T-helper 2 cell (primary cell): Measurements from ENCODE around the gene BORCS5.

Experiments used
- DNase-seq, 5 experiments: peaks; one replicate each; pipeline versions ENCODE4 v3.0.0 to v3.0.0-alpha.2; 2012 to 2022

The BORCS5 gene

DNA sequence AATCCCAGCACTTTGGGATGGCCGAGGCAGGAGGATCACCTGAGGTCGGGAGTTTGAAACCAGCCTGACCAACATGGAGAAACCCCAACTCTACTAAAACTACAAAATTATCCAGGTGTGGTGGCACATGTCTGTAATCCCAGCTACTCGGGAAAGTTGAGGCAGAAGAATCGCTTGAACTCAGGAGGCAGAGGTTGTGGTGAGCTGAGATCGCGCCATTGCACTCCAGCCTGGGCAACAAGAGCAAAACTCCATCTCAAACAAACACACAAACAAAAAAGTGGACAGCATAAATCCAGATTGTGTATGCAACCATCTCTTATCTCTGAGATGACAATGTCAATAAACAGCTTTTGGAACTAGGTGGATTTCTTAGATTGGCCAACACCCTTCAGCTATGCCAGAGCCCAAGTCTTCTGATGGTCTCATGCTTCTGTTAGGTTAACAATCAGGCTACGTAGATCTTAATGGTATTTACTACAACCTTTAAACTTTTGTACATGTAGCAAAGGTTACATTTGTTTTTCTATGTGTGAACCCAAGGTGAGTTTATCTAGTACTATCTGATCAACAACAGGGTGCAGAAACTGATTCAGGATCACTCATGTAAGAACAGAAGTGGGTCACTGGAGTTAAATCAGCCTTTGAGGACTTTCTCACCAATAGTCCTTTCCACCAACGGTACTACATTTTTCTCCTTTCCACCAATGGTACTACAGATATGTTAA lies 132.1 kb downstream of the BORCS5 start:
- DNase-seq: no peak

GRCh38 chr12:12491606-12492005 lies 134.7 kb downstream of the BORCS5 start:
- DNase-seq: peak in 1 of 5 experiments; percentile 49

DNA sequence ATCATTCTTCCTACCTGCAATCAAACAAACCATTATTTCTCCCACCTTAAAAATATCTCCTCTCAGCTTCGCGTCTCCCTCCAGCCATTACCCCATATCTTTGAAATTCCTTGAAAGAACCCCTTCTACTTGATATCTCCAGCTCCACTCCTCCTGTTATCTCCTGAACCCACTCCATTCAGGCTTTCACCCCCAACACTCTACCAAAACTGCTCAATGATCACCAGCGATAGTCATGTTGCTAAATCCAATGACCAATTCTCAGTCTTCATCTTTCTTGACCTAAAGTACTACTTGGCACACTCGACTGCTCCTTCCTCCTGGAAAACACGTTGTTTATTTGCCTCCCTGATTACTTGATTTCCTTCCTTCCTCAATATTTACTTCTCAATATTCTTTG lies 135.7 kb downstream of the BORCS5 start:
- DNase-seq: no peak

DNA sequence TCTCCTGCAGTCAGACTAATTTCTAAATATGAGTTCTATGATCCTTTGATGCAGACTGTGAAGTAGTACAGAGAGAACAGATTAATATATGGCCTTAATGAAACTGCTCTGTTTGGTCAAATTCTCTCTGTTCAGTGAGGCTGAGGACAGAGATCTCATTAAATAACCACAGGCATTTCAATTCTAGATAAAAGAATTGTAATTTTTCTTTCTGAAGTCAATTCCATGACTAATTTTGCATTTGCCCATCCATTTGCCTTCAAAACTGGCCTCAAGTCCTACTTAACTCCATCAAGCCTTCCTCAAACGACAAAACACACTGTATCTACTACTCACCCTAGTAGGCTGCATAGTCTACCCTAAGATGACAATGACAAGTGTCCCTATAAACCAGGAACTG lies 138.7 kb downstream of the BORCS5 start:
- no peak for DNase-seq

DNA sequence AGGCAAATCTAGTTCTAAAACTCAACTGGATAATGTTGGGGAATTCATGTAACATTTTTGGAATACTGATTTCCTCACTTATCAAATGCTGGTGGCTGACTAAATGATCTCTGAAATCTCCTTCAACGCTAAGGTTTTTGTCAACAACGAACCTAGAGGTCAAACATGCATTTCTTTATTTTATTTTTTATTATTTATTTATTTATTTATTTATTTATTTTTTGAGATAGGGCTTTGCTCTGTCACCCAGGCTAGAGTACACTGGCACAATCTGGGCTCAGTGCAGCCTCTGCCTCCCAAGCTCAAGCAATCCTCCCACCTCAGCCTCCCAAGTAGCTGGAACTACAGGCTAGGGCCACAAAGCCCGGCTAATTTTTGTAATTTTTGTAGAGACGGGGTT lies 141.3 kb downstream of the BORCS5 start:
- DNase-seq: no peak

- DNase-seq: no peak
Measured at GRCh38 chr12:12499909-12500604, 143.2 kb downstream of the BORCS5 start.

DNA sequence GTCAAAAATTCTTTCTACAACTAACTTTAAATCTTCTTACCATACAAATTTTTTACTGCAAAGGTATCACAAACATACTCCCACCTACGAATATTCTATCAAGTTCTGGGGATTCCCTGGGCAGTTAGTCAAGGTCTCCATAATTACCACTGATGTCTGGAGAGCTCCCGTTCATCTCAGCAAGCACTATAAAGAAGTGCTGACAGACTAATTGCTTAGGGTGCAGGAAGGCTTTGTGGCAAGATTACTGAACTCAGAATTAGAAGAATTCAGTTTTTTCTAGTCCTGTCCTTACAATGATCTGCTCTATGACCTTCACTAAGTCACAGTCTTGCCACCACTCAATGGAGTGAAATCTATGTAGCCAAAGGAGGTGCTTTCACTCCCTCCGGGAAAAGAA lies 144.2 kb downstream of the BORCS5 start:
- DNase-seq: no peak

DNA sequence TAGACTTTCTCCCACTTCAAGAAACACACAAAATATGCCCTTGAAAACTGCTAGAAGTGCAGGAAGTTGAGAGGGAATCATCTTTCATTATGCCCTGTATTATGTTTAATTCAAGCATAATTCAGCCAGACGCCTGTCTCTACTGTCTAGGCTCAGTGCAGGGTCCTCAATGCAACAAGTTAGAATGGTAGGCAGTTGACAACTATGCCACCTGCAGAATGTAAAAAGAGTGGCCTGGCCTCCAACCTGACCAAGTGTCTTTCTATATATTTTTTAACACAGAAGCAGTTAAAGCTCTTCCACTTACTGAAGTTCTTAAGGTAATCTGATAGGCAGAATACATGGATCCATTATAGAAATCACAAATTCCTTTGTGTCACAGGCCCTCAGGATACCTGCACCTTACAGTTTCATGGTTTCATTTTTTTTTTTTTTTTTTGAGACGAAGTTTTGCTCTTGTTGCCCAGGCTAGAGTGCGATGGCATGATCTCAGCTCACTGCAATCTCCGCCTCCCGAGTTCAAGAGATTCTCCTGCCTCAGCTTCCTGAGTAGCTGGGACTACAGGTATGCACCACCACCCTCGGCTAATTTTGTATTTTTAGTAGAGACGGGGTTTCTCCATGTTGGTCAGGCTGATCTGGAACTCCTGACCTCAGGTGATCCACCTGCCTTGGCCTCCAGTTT lies 145.4 kb downstream of the BORCS5 start:
- peak in 1 of 5 experiments; percentile 30 for DNase-seq

DNA sequence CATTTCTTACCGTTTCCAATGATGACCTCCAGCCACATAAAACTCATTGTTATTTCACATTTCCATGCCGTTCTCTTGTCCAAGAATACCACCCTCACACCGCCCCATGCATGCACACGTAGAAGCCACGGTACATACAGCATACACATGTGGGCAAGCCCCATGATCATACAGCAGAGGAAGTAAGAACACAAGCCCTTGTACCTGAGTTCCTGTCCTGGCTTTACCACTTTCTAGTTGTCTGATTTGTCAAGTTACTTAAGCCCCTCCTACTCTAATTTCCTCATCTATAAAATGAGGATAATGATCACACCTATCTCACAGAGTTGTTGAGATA lies 145.9 kb downstream of the BORCS5 start:
- peak in 1 of 5 experiments; percentile 42 for DNase-seq

GRCh38 chr12:12503384-12504078 lies 146.7 kb downstream of the BORCS5 start:
- peak in 3 of 5 experiments; percentile 14 to 55 (median 42) for DNase-seq

DNA sequence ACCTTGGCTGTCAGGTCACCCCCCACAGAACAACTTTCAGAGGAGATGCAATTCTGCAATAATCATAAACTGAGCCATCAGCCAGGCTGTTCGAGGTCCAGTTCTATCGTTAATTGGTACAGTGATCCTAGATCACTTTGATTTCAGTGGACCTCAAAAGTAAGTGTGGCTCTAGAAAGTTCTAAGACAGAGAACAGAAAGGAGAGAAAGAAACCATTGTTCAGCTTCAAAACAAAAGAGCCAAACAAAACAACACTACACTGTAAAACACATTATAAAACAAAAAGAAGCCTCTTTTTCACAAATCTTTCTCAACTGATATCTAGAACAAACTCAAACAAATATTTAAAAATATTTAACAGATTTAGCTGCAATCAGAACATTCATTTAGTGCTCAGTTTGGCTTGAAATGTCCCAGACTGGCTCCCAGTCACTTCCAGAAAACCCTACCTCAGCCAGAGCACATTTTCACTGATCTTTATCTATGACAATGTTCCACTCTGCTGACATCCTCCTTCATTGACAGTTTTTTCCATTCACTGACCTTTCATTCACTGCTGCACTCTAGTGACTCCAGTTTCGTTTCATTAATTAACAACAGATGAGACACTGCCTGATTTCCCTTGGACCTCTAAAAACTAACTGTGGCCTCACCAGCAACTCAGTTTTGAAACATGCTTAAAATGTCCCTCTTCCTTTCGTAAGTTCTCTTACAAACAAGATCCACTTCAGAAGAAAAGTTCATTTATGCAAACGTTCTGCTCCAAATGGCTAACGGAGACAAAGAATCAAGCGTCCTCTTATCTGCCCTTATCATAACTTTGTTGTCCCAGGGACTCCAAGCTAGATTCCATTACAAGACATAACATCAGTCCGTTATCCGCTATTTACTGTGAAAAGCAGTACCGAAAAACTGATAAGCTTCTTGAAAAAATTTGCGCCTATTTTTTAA lies 148.9 kb downstream of the BORCS5 start:
- peak in 1 of 5 experiments; percentile 71 for DNase-seq

- DNase-seq: no peak
Measured at GRCh38 chr12:12506496-12506890, 149.6 kb downstream of the BORCS5 start.

DNA sequence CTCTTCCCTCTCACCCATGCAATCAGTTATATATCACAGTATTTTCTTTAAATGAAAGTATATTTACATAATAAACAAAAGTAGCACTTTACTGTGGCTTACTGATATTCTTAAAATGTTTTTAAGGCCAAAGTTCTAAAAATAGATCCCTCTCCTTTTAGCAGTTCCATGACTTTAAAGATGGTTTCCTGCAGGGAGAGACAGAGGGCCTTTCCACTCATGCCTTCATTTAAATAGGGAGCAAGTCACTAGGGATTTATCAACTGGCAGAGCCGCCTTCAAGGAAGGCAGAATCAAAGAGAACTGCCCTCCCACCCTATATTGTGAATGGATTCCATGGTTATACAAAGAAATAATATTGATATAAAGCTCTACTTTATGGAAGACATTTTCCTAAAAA lies 150.2 kb downstream of the BORCS5 start:
- no peak for DNase-seq

GRCh38 chr12:12508612-12509011 lies 151.7 kb downstream of the BORCS5 start:
- no peak for DNase-seq

GRCh38 chr12:12510141-12510540 lies 153.3 kb downstream of the BORCS5 start:
- DNase-seq: no peak

GRCh38 chr12:12510551-12510950 lies 153.7 kb downstream of the BORCS5 start:
- no peak for DNase-seq

DNA sequence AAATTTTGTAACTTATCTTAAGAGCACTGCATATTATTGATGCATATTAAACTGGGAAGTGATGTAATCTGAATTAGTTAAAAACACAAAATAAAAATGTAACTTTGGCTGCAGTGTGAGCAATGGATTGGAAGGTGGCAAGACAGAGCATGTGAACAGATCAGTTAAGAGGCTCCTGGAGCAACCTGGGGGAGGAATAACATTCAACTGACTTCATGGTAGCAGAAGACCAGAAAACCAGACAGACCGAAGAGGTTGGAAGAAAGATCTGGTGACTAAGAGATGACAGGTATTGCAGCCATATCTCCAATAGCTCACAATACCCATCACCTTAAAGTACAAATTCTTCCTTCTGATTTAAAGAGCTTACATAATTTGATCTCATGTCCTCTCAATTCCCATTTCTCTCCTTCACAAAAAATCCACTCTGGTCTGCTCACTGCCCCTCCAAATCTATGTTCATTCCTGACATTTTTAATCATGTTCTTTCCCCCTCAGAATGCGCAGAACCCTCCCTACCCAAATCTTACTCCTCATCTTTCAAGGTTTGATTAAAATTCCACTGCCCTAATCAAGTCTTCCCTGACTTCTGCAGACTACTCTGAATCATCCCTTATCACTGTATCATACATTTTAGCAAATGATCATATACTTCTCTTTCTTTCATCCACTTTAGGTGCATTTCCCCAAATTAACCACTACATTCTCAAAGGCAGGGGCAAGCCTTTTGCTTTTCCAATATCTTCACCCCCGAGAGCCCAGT lies 154.3 kb downstream of the BORCS5 start:
- no peak for DNase-seq

DNA sequence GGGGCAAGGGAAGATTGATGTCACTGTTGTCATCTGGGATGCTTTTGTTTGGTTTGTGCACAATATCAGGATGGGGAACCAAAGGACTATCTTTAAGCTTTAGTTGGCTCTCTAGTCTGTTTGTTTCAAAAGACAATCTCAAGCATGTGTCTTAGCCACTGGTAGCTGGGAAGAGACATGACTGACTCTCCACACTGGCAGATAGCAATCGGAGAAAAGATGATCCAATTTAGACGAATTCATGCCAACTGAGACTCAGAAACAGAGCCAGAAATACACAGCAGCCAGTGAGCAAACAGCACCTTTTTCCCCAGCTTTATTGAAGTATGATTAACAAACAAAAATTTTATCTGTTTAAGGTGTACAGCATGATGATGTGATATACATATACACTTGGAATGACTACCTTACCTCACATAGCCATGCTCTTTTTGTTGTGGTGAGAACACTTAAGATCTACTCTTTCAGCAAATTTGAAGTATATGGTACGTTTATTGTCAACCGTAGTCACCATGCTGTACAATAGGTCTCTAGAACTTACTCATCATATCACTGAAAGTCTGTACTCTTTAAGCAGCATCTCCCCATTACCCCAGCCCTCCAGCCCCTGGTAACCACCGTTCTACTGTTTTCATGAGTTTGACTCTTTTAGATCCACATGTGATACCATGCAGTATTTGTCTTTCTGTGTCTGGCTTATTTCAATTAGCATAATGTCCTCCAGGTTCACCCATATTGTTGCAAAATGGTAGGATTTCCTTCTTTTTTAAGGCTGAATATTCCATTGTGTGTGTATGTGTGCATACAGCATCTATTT lies 155.2 kb downstream of the BORCS5 start:
- peak in 1 of 5 experiments; percentile 91 for DNase-seq

- DNase-seq: no peak
Measured at GRCh38 chr12:12513416-12514006, 156.6 kb downstream of the BORCS5 start.

- DNase-seq: no peak
Measured at GRCh38 chr12:12518464-12518845, 161.6 kb downstream of the BORCS5 start.
